Ishikawa (cell line): ENCODE results near the gene FHOD1.

Experiments
- CEBPB ChIP-seq: IDR thresholded peaks from 2 replicates; pipeline ENCODE4 v1.6.1; 2012
- CREB1 ChIP-seq: IDR thresholded peaks from 2 replicates; pipeline ENCODE4 v1.6.1; 2012; ENCODE audit warnings: low read depth
- EGR1 ChIP-seq: IDR thresholded peaks from 2 replicates; pipeline ENCODE4 v1.6.1; 2012
- EP300 ChIP-seq: IDR thresholded peaks from 2 replicates; pipeline ENCODE4 v1.6.1; 2012; ENCODE audit warnings: borderline replicate concordance
- FOXM1 ChIP-seq: IDR thresholded peaks from 2 replicates; pipeline ENCODE4 v1.6.1; 2012; ENCODE audit warnings: low read depth, borderline replicate concordance
- MAX ChIP-seq: IDR thresholded peaks from 2 replicates; pipeline ENCODE4 v1.6.1; 2012
- NFIC ChIP-seq: IDR thresholded peaks from 2 replicates; pipeline ENCODE4 v1.6.1; 2012
- RAD21 ChIP-seq: IDR thresholded peaks from 2 replicates; pipeline ENCODE4 v1.6.1; 2012; ENCODE audit warnings: low read depth
- REST ChIP-seq: IDR thresholded peaks from 2 replicates; pipeline ENCODE4 v1.6.1; 2012; ENCODE audit warnings: low read depth, mild to moderate bottlenecking
- TAF1 ChIP-seq: IDR thresholded peaks from 2 replicates; pipeline ENCODE4 v1.6.1; 2012; ENCODE audit warnings: low read depth, mild to moderate bottlenecking
- TCF12 ChIP-seq: IDR thresholded peaks from 2 replicates; pipeline ENCODE4 v1.6.1; 2012; ENCODE audit warnings: low read depth
- TEAD4 ChIP-seq: IDR thresholded peaks from 2 replicates; pipeline ENCODE4 v1.6.1; 2012
- USF1 ChIP-seq: IDR thresholded peaks from 2 replicates; pipeline ENCODE4 v1.6.1; 2012
- YY1 ChIP-seq: IDR thresholded peaks from 2 replicates; pipeline ENCODE4 v1.6.1; 2012; ENCODE audit warnings: low read depth
- ZBTB7A ChIP-seq: IDR thresholded peaks from 2 replicates; pipeline ENCODE4 v1.6.1; 2012; ENCODE audit warnings: low read depth

Gene FHOD1

DNA sequence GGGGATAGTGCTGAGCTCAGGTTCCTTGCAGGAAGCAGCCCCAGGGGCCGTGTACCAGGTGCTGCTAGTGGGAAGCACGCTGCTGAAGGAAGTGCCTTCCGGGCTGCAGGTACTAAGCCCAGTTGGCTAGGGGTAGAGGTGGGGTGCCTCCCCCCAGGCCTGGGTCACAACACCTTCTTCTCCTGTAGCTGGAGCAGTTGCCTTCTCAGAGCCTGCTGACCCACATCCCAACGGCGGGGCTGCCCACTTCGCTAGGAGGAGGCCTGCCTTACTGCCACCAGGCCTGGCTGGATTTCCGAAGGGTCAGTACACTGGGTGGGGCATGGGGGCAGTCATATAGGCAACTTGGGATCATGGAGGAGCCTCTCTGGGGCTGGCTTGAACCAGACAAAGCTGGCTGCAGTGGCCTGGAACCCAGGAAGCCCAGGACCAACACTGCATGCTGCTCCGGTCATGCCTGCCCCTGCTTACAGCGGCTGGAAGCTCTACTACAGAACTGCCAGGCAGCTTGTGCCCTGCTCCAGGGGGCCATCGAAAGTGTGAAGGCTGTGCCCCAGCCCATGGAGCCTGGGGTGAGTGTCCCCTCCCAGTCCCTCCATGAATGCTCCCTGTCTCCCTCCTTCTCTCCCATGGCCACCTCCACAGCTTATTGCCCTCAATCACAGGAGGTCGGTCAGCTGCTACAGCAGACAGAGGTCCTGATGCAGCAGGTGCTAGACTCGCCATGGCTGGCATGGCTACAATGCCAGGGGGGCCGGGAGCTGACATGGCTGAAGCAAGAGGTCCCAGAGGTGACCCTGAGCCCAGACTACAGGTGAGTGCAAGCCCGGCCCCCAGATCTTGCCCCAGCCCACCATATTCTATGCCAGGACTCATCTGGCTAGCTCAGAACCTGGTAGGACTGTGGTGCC, 34.5 kb upstream of the FHOD1 start:
- TF ChIP-seq ZBTB7A (no peak), TCF12 (no peak), CEBPB (no peak), YY1 (no peak), NFIC (no peak), EGR1 (no peak), FOXM1 (no peak), TEAD4 (no peak), MAX (no peak), RAD21 (no peak), CREB1 (no peak), EP300 (no peak), USF1 (no peak), TAF1 (no peak), REST (no peak)

- TF ChIP-seq RAD21 (no peak), USF1 (no peak), TEAD4 (no peak), TAF1 (no peak), YY1 (no peak), FOXM1 (no peak), CEBPB (no peak), NFIC (no peak), REST (no peak), TCF12 (no peak), EGR1 (no peak), MAX (no peak)
Observed at GRCh38 chr16:67280090-67281015, 33.1 kb upstream of the FHOD1 start.

- no peak for TF ChIP-seq NFIC
- TF ChIP-seq MAX, result peak; percentile 96
- TF ChIP-seq TCF12, result no peak
- no peak for TF ChIP-seq REST
- peak; percentile 59 for TF ChIP-seq USF1
- peak; percentile 54; the same call in 1 of the 2 replicates for TF ChIP-seq RAD21
- TF ChIP-seq ZBTB7A, result no peak; the same call in 1 of the 2 replicates
Observed at GRCh38 chr16:67279296-67280089, 32.2 kb upstream of the FHOD1 start, which contains the start of gene PLEKHG4. Gene PLEKHG4, plus strand, starts transcription at chr16:67279532. Its CDS starts 513 bp downstream, at chr16:67280045.
